Measurements from ENCODE around the gene NCOA1.

Gene NCOA1

DNA sequence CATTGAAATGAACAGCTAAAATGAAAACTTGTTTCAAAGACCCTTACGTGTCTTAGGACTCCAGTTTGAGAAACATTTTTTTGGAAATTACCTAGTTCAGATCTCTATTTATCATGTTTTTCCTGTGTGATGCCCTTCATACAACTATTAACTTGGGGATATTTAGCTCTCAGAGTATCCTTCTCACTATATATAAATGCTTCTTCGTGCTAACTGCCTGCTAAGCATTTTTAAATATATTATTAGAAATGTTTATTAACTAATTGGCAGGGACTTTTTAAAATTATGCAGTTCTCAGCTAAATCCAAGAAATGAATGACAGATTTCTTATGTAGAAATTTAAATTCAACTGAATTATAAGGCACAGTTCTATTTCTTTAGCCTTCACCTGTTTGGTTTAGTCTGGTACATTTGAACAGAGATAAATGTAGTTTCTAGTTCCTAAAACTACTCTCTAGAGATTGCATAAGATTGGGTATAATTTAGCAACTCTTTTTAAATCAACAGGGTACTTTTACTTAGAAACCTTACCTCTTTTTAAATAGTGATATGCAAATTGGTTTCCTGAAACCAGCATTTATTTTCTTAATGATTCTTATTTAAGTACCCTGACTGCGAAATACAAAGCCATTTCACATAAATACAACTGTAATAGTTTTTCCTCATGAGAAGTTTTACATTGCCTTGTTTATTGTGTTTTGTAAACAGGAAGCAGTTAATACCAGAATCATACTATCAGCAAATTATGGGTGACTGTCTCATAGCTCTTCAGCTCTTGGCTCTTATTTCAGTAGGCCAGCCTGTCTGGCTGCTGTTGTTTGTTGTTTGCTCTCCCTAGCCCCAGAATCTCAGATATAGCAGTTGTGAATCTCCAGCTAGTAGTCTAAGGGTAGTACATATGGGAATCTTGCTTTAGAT, 161.5 kb downstream of the NCOA1 start:
- H3K4me1 ChIP-seq (ENCODE audit: insufficient read depth, low read length), result no peaks in the 10 kb centered on the region
- no peak for ATAC-seq (ENCODE audit: insufficient read depth, low read depth)
- no peaks in the 10 kb centered on the region for H3K79me2 ChIP-seq (ENCODE audit: insufficient read depth, low read length)
- TF ChIP-seq, protein P1, sequence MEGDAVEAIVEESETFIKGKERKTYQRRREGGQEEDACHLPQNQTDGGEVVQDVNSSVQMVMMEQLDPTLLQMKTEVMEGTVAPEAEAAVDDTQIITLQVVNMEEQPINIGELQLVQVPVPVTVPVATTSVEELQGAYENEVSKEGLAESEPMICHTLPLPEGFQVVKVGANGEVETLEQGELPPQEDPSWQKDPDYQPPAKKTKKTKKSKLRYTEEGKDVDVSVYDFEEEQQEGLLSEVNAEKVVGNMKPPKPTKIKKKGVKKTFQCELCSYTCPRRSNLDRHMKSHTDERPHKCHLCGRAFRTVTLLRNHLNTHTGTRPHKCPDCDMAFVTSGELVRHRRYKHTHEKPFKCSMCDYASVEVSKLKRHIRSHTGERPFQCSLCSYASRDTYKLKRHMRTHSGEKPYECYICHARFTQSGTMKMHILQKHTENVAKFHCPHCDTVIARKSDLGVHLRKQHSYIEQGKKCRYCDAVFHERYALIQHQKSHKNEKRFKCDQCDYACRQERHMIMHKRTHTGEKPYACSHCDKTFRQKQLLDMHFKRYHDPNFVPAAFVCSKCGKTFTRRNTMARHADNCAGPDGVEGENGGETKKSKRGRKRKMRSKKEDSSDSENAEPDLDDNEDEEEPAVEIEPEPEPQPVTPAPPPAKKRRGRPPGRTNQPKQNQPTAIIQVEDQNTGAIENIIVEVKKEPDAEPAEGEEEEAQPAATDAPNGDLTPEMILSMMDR (IDR thresholded peaks at IDR 0.05; ENCODE audit: borderline replicate concordance, extremely low read depth, low read length, poor library complexity, severe bottlenecking), result no peak
- no peak for TF ChIP-seq EZH2 (IDR thresholded peaks at IDR 0.05; ENCODE audit: borderline replicate concordance, low read depth, low read length, severe bottlenecking)
- DNase-seq, result no peak
- H3K4me3 ChIP-seq (ENCODE audit: low read depth in 1 of 2, low read length in 2 of 2), result no peak overlapping the region
- no peaks in the 10 kb centered on the region for H3K9me3 ChIP-seq (ENCODE audit: insufficient read depth, low read length, severe bottlenecking)
- no peak overlapping the region for H3K4me2 ChIP-seq (ENCODE audit: insufficient read depth, low read length)
- no peaks in the 10 kb centered on the region for H3K36me3 ChIP-seq (ENCODE audit: insufficient read depth, low read length)
- H3K9ac ChIP-seq (ENCODE audit: low read depth, low read length), result no peak overlapping the region
- no peak overlapping the region for H3K27ac ChIP-seq (ENCODE audit: low read length)
- H3K27me3 ChIP-seq (ENCODE audit: insufficient read depth, low read length, poor library complexity), result no peaks in the 10 kb centered on the region
- no peaks in the 10 kb centered on the region for H4K20me1 ChIP-seq (ENCODE audit: insufficient read depth, low read length)
- H2AFZ ChIP-seq (ENCODE audit: low read depth, low read length), result no peak overlapping the region

DNA sequence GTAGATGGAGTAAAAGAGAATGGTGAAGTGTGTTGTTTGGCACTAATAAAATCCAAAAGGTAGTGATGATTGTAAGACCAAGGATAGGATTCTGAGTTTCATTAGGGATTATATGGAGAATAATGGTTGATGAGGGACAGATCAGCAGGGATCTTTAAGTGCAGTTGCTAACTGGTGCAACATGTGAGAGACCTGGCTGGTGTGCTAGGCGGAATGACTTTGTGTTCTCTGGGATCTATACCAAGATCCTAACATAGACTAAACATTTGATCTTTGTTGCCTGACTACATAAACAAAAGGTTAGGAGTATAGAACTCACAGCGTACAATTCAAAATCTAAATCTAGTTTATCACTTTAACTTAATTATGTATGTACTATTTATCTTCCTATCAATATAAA, 166.8 kb downstream of the NCOA1 start:
- H3K4me2 ChIP-seq (ENCODE audit: insufficient read depth, low read length), result no peak overlapping the region
- no peak for DNase-seq
- H3K9ac ChIP-seq (ENCODE audit: low read depth, low read length), result no peak overlapping the region
- H3K4me3 ChIP-seq (ENCODE audit: low read depth in 1 of 2, low read length in 2 of 2), result no peak overlapping the region
- TF ChIP-seq, protein P1 (IDR thresholded peaks at IDR 0.05; ENCODE audit: borderline replicate concordance, extremely low read depth, low read length, poor library complexity, severe bottlenecking), result no peak
- TF ChIP-seq EZH2 (IDR thresholded peaks at IDR 0.05; ENCODE audit: borderline replicate concordance, low read depth, low read length, severe bottlenecking), result no peak
- no peak for ATAC-seq (ENCODE audit: insufficient read depth, low read depth)
- no peak overlapping the region for H2AFZ ChIP-seq (ENCODE audit: low read depth, low read length)
- H3K27me3 ChIP-seq (ENCODE audit: insufficient read depth, low read length, poor library complexity), result no peaks in the 10 kb centered on the region
- H3K9me3 ChIP-seq (ENCODE audit: insufficient read depth, low read length, severe bottlenecking), result no peaks in the 10 kb centered on the region
- no peaks in the 10 kb centered on the region for H3K4me1 ChIP-seq (ENCODE audit: insufficient read depth, low read length)
- no peak overlapping the region for H3K27ac ChIP-seq (ENCODE audit: low read length)
- H4K20me1 ChIP-seq (ENCODE audit: insufficient read depth, low read length), result no peaks in the 10 kb centered on the region
- peaks cover 11% of the 10 kb centered on the region; the same call in 1 of the 2 replicates for H3K36me3 ChIP-seq (ENCODE audit: insufficient read depth, low read length)
- no peaks in the 10 kb centered on the region for H3K79me2 ChIP-seq (ENCODE audit: insufficient read depth, low read length)

DNA sequence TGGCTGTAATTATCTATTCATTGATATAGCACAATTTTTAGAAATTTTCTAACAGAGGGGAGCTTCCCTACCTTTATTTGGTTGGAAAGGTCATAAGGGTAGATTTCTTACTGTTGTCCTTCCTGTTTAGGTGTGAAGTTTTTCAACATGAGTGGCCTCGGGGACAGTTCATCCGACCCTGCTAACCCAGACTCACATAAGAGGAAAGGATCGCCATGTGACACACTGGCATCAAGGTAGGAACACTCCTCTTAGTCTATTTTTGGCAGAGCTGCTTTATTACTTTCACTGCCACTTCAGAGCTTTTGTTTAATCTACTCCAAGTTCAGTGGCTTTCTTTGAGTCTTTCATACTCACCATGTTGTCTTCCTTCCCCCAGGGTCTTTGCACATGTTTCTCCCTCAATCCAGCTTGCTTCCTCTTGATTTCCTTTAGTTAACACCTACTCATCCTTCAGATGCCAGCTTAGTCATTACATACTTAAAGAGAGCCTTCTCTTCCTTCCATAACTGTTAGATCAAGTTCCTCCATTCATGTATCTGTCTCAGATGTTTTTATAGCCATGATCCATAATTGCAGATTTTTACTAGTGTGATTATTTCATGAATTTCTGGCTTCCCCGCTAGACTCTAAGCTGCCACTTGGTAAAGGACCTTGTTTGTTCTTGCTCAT, 167.6 kb downstream of the NCOA1 start:
- Histone ChIP-seq H3K4me1 (ENCODE audit: insufficient read depth, low read length) (no peaks in the 10 kb centered on the region), H2AFZ (ENCODE audit: low read depth, low read length) (no peak overlapping the region), H3K9ac (ENCODE audit: low read depth, low read length) (no peak overlapping the region), H3K4me3 (ENCODE audit: low read depth in 1 of 2, low read length in 2 of 2) (no peak overlapping the region), H3K79me2 (ENCODE audit: insufficient read depth, low read length) (no peaks in the 10 kb centered on the region), H4K20me1 (ENCODE audit: insufficient read depth, low read length) (no peaks in the 10 kb centered on the region), H3K9me3 (ENCODE audit: insufficient read depth, low read length, severe bottlenecking) (no peaks in the 10 kb centered on the region), H3K36me3 (ENCODE audit: insufficient read depth, low read length) (peaks cover 11% of the 10 kb centered on the region; the same call in 1 of the 2 replicates), H3K4me2 (ENCODE audit: insufficient read depth, low read length) (no peak overlapping the region), H3K27me3 (ENCODE audit: insufficient read depth, low read length, poor library complexity) (no peaks in the 10 kb centered on the region), H3K27ac (ENCODE audit: low read length) (no peak overlapping the region)
- DNase-seq (no peak), ATAC-seq (ENCODE audit: insufficient read depth, low read depth) (no peak)
- TF ChIP-seq, protein P1 (IDR thresholded peaks at IDR 0.05; ENCODE audit: borderline replicate concordance, extremely low read depth, low read length, poor library complexity, severe bottlenecking), result no peak
- TF ChIP-seq EZH2 (IDR thresholded peaks at IDR 0.05; ENCODE audit: borderline replicate concordance, low read depth, low read length, severe bottlenecking), result no peak
